Eye (tissue), 1 donor: ENCODE data around the gene MSANTD2.

Experiments used
- DNase-seq: peaks from one replicate; pipeline ENCODE4 v3.0.0-alpha.2; 2015

MSANTD2 gene

DNA sequence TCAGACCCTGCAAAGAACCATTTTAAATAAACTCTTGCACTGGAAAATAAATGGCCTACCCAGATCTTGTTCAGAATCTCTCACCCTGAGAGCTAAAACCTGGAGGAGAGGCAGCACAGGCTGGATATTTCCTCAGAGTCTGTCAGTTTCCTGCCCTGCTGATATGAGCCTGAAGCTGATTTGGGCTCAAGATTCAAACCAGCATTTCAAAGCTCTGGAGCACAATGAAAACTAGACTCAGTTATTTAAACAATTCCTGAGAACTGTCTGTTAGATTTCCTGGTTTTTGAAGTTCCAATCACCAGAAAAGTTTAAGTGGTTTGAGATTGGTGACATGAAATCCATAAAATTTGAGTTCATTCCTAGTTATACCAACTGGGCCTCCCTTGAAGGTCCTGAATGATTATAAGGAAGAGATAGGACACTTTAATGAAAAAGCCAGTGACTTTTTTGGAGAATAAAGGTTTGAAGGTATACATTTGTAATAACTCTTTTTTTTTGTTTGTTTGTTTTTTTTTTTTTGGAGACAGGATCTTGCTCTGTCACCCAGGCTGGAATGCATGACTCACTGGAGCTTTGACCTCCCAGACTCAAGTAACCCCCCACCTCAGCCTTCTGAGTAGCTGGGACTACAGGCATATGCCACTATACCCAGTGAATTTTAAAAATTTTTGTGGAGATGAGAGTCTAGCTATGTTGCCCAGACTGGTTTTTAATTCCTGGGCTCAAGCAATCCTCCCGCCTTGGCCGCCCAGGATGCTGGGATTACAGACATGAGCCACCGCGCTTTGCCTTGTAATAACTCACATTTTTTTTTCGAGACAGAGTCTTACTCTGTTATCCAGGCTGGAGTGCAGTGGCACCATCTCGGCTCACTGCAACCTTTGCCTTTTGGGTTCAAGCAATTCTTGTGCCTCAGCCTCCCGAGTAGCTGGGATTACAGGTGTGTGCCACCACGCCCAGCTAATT, 30.1 kb downstream of the MSANTD2 start:
- no peak for DNase-seq

DNA sequence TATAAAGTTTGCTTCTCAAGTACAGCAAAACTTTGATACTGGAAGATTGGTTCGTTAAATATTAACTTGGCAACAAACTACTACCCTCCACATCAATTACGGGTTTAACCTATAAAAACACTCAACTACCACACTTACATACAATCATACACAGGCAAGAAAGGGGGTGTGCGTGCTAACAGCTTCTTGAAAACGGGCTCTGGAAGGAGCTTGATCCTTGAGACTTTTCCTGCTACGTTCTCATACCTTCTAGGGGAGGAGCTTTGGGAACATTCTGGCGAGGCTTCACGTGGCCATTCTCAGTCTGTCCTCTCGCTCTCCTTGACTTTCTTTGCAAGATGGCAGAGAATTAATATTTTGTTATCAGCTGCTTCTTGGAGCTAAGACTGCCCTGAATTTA, 31.3 kb downstream of the MSANTD2 start:
- no peak for DNase-seq

- no peak for DNase-seq
These were observed 34.0 kb downstream of the MSANTD2 start for GRCh38 chr11:124766156-124766555.

DNA sequence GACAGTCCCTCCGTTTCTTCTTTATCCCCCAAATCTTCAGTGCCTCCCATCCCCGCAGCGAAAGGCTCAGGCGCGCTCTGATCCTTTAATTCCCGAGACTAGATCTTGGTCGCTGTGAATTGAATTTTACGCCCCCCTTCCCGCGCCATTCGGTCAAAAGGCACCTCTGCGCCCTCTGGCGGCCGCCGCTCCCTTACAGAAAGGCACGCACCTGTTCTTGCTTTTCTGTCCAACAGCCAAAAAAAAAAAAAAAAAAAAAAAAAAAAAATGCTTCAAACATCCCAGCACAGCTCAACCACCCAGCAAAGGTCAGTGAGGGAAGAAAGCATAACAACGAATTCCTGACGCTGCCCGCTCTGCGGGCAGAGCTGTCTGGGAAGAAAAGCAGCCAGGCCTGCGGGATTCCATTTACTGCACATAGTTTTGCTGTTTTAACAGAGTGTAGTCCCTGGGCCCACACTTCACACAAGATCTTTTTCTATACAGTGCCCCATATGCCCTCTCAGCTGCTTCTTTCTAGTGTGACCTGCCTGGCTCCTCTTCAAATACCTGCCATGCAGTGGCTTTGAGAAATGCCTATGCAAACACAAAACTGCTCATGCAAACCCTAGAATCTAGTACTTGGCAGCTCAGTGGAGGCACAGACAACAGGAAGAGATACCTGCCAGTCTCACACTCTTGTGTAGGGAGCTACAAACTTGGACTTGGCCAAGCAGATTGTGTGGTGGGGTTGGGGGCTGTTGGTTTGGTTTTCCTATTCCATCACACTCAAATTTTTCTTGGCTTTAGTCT, 36.9 kb downstream of the MSANTD2 start:
- peak; percentile 89 for DNase-seq

- DNase-seq = no peak
These were observed 37.5 kb downstream of the MSANTD2 start for GRCh38 chr11:124762624-124763155.

DNA sequence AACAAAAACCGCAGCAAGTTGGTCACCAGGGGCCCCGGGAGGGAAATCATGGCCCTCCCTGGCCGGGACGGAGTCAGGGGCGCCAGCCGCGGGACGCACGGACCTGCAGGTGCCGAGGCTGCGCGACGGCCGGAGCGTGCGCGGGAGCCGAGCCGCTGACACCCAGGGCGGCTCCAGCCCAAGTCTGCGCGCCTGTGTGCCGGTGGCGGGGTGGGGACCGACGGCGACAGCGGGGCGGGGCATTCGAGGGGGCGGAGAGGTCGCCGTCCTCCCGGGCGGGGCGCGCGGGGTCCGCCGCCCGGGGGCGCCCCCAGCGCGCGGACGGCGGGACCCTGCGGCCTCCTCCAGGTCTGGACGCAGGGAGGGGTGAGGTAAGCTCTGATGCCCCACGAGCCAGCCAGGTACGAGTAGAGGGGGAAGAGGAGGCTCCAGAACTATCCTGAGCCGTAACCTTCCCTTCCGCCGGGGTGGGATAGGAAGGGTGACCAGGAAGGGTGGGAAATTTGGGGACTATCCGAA, 38.0 kb downstream of the MSANTD2 start, which contains the start of gene ESAM:
Gene ESAM (minus strand): TSS at position 186 of the 519 bp plus-strand sequence. CDS start 136 bp downstream, at position 50.
- no peak for DNase-seq

- no peak for DNase-seq
These were observed 38.7 kb downstream of the MSANTD2 start for GRCh38 chr11:124761301-124762104.

- DNase-seq = no peak
These were observed 39.4 kb downstream of the MSANTD2 start for GRCh38 chr11:124760806-124761205.

DNA sequence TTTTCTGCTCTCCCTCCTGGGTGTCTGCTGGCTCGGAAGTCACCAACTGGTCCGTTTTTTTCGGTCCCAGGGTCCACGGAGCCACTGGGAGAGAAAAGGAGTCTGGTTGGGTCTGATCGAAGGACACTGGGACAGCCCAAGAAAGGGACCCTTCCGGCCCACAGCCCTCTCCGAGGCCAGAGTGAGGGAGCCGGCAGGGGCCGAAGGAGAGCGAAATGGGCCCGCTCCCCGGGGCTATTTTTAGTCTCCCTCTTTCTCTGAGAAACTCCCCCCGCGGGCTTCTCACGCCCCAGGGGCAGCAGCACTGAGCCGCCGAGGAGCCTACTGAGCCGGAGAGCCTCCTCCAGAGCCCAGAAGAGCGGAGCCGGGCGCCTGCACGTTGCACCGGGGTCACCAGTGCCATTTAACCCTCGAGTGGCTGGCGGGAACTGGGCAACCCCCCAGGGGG, 40.0 kb downstream of the MSANTD2 start:
- no peak for DNase-seq

DNA sequence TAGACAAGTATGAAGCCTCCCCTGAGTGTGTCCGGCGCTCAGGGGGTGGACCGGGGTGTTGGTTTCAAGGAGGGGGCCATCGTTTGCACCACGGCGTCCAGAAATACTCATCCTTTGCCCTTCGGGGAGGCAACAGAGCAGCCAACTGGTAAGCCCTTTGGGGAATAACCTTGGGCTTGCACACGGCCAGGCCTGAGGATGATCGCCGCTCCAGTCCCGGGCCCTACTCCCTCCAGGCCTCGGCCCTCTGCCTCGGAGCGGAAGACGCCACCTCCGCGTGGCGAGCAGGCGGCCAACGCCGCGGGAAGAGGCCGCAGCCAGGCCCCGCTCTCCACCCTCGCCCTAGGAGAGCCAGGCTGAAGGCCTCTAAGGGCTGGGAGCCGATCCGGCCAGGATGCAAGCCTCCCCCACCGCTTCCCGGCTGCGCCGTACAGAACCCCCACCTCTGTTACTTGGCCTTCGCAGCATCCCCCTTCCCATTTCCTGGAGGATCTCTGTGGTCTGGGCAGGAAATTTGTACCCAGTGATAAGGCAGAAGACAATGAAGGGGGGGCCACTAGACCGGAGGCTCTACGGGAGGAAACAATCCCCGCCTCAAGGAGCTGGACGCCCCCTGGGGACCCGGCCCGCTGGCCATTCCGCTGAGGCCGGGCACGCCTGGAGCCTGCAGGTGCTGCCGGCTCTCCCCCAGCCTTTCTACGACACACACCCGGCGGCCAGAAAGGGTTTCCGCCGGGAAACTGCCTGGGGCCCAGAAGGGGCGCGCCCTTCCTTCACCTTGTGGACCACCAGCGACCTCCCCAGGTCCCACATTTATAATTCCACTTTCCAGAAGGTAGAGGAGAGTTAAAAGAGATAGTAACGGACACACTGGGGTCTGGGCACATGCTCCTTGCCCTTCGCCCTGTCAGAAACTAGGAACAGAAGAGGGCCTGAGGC, 40.7 kb downstream of the MSANTD2 start:
- DNase-seq = peak; percentile 70

DNA sequence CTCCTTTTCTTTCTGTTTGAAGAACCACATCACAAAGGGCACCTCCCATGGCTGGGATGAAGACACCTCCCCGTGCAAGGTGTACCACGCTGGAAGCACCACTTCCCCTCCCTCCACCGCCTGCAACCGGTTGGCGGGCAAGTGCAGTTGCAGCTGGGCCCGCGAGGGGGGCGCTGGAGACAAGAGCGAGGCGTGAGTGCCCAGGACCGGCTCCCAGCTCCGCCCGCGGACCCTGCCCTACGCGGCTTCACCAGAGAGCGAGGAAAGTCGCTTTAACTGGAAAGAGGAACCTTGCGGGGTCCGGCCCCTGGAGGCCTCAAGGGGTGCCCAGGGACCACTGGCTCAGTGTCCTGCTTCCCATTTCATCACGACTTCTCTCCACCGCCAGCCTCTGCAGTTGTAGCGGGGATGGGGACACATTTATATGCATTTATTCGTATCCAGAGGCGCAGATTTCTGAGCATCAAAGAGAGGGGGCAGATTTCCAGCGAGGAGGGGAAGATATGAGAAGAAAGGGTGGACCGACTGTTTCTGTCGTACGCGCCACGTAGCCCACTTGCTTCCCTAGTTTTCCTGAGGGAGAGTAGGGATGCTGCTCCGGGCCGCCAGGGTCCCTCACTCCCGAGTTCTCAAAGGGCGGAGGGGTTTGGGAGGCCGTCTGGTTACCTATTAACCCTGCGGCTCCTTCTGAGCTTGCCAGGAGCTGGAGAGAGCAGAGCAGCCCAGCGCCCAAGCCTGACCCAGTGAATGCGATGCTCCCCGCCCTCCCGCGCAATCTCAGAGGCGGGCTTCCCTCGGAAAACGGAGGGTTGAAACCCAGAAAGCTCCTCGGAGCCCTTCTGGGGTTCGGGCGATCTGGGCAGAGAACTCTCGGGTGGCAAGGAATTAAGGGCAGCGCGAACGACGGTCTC, 41.6 kb downstream of the MSANTD2 start:
- peak; percentile 92 for DNase-seq

- no peak for DNase-seq
These were observed 42.9 kb downstream of the MSANTD2 start for GRCh38 chr11:124757320-124757719.

DNA sequence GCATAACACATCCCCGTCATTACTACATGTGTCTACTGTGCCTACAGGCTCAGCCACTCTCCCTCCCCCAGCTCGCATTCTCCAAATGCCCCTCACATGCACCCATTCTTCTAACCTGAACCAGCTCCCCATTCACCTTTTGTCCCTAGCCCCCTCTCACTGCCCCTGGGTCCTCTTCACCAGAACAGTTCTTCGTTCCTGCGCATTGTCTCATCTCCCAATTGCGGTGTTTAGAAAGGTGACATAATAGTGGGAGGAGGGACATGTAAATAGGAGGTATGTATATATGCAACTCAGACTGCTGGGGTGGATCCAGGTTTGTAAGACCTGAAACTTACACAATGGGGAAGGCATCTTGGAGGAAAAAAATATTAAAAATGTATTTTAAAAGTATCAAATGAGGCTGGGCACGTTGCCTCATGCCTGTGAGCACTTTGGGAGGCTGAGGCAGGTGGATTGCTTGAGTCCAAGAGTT, 43.4 kb downstream of the MSANTD2 start:
- DNase-seq = no peak

GRCh38 chr11:124756033-124756752, 44.0 kb downstream of the MSANTD2 start:
- DNase-seq = no peak

- no peak for DNase-seq
These were observed 45.5 kb downstream of the MSANTD2 start for GRCh38 chr11:124754710-124755109.

DNA sequence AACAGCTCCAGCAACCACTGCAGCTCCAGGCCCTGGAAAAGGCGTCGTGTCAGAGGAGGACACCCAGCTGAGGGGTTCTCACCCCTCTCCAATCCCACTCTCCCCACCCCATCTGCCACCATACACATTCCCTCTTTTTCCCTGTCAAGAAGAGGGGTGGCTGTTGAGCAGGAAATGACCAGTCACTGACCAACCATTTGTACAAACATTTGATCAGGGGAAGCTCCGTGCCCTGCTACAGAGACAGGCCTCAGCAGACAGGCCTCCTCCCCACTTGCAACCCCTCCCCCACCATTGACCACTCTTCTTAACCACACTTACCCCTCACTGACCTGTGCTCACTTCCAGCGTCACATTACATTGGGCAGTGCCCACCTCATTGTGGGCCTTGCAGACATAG, 45.9 kb downstream of the MSANTD2 start:
- no peak for DNase-seq

DNA sequence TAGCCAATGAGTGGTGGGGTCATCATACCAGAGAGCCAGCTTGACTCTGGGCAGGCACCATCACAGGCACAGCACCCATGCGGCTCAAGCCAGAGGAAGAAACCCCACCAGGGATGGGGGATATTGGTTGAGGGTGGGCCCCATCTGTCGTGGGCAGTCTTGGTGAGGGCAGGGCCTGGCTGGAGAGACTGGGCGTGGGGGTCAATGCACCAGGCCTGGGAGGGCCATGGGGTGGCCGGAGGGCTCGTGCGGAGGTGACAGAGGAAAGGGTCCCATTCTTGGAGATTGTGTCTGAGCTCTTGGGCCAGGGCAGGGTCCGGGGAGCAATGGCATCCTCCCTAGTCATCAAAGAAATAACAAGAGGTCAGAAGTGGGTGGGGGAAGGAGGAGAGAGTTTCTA, 46.6 kb downstream of the MSANTD2 start:
- DNase-seq = no peak

DNA sequence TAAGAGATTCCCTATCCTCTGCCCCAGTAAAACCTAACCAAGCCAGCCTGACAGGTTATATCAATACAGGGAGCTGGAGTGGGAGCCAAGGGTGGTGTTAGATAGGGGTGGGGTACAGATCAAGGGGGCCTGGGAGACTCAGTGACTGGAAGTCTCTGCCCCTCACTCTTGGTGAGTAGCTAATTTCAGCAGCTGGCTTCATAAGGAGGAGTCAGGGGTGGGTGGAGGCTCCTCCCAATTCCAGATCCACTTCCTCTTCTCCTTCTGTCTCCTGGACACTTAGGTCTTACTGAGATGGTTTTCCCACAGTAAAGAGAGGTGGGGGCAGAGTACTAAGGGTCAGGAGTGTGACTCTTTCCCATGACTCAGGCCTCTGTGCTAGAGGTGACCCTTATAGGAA, 47.0 kb downstream of the MSANTD2 start:
- no peak for DNase-seq

DNA sequence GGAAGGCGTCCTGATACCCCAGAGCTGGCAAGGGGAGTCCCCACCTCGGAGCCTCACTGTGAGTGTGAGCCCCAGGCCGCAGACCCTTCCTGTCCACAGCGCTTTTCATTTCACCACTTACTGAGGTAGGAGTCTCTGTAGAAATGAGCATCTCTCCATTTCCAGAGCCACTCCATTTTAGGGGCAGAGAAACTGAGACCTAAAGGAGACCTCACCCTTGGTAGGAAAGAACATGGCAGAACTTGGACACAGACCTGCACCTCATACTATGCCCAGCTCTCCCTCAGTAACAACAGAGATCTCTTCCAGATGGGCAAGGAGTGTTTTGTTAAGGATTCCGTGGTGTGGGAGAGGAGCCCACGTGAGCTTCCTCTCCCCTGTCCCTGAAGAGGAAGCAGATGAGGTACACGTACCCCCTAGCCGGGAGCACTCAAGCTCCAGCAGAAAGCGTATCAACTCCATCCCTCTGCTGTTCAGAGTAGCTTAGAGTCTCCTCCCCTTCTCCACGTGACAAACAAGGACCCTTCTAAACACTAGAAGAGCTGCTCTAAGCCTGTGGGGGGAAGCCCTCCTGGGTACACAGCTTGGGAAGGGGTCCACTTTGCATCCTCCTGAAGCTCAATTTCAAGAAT, 47.6 kb downstream of the MSANTD2 start:
- no peak for DNase-seq
